ENCODE results near the gene MAGI1.

Gene MAGI1

DNA sequence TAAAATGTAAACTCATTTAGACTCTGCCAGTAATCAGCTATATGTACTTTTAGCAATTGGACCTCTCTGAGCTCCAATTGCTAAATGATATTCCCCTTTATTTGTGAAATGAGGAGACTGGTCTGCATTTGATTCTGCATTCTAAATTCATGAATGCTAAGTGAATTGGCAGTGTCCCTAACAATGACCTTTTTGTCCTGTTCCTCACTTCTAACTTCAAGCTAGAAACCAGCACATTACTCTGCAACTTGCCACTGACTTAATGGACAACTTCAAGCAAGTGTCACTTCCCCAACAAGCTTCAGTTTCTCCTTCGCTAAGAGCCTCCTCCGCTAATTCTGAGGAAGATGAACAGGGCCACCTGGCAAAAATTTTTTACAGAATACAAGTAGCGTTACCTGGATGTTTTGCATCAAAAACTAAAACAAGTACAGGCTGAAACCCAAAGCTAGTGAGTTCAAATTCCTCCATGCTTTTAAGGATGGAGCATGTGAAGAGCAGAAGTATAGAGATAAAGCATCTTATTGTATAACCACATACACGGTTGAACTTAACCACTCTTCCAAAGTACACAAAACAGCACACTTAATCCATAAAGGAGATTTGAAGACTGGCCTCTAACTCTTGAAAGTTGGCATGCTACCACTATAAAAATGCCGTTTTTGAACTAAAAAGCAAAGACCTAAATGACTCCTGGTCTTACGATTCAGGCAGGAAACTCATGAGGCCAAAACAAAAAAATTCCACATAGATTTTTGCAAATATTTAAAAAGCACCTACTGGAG, 207.6 kb downstream of the MAGI1 start:
- no peak for DNase-seq

DNA sequence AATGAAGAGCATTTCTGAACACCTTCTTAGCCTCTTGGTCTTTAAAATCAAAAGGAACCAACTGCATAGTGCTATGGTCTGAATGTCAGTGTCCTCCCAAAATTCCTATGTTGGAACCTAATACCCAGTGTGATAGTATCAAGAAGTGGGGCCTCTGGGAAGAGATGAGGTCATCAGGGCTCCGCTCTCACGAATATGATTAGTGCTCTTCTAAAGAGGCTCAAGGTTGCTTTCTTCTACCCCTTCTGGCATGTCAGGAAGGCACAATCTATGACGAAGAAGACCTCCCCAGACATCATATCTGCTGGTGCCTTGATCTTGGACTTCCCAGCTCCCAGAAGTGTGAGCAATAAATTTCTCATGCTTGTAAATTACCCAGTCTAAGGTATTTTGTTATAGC, 209.5 kb downstream of the MAGI1 start:
- DNase-seq, result no peak

DNA sequence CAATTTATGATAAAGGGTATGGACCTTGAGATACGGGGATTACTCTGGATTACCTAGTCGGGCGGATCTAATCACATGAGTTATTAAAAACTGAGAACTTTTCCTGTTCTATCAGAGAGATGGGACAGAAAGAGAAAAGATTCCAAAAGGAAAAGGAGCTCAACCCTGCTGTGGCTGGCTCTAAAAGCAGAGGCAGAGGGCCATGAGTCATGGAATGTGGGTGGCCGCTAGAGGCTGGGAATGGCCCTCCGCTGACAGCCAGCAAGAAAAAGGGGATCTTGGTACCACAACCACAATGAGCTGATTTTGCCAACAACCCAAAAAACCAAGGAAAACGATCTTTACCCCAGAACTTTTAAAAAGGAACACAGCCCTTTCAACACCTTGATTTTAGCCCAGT, 210.0 kb downstream of the MAGI1 start:
- DNase-seq, result no peak

DNA sequence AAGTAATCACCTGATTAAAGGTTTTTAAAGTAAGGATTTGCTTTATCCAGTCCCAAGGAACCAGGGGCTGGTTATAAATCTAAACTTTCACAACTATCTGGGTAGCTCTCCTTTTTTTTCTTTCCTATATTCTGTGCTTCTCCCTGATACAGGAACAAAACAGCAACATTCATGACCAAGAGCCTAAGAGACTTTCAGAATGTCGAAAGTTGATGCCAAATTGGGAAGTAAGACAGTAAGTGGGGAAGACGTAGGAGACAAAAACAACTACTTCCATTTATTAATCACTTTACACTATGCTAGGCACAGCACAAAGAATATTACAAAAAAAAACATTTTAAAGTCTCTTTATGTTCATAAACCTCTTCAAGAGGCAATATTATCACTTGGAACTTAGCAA, 211.6 kb downstream of the MAGI1 start:
- no peak for DNase-seq

DNA sequence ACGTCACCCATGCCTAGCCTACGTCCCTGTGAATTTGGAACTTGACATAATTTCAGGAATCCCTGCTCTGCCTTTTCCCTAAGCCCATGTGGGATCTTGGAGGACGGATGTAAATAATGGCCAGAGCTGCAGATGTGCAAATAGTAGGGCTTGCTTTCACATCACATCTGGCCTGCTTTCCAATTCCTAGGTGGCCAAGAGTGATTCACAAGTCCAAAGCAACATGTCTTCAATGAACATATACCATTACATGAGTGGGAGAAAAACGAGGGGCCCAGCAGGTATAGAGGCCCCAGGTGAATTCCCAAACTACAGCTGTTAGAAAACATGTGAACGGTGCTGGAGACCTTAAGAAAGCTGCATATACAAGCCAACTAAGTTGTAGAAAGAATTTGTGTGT, 214.6 kb downstream of the MAGI1 start:
- no peak for DNase-seq

DNA sequence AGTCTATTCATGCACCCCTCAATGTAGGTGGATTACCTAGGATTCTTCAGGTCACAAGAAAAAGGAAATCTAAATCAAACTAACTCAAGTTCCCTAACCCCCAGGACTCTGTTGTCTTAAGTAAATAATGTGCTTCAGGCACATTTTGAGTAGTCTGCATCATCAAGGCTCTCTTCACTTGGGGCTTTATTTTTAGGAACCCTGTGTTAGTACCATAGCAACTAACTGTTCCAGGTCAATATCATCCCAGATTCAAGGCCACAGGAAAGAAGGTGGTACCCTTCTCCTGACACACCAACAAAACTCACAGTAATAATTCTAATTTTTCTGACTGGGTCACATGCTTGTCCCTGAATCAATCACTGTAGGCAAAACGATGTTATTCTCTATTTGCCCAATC, 218.1 kb downstream of the MAGI1 start:
- no peak for DNase-seq

DNA sequence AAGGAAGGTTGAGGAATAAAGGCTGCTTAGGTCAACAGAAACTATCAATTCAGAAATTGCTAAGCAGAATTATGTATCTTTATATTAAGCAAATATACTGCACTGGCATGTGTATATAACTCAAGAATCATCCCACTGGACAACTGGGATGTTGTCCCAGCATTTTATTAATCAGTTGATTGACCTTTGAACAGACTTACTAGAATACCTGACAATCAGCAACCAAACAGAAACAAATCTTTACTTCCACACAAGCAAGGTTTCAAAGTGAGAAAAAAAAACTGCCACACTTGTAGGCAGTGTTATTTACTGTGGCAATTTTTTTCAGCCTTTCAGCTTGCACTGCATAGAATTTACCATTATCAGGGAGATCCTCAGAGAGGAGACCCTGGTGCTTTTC, 218.8 kb downstream of the MAGI1 start:
- DNase-seq, result no peak

DNA sequence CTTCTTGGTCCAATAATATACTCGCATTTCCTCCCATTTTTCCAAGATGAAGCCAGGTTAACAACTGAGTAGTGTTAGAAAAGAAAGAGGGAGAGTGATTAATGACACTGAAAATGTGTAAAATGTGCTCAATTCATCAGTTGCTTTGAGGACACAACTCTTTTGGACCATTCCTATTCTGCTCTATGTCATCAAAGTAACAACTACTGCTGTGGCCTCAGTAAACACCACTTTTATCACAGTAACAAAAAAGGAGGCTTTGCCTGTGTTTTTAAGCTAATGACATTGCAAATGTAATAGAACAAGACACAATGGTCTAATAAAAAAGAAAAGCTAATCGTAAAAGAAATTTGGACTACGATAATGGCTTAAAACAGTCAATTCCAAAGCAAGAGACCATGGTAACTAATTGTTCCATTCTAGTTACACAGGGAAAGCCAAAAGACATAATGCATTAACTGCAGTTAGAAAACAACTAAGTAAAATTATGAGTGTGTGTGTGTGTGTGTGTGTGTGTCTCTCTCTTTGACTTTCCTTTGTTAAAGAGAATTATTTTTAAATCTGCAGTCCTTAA, 221.1 kb downstream of the MAGI1 start:
- DNase-seq, result no peak

DNA sequence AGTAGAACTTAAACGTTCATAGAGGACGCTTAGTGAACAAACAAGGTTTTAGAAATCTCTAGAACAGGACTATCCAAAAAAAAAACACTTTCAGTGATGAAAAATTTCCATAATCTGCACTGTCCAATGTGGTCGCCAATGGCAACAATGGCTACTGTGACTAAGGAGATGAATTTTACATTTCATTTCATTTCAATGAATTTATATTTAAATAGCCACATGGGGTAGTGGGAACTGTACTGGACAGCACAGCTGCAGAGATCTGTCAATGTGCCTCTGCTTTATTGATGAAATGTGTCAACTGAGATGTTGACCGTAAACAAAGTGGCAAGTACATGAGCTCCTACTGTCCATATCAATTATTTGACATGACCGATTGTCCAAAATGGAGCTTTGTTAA, 222.5 kb downstream of the MAGI1 start:
- DNase-seq, result no peak

DNA sequence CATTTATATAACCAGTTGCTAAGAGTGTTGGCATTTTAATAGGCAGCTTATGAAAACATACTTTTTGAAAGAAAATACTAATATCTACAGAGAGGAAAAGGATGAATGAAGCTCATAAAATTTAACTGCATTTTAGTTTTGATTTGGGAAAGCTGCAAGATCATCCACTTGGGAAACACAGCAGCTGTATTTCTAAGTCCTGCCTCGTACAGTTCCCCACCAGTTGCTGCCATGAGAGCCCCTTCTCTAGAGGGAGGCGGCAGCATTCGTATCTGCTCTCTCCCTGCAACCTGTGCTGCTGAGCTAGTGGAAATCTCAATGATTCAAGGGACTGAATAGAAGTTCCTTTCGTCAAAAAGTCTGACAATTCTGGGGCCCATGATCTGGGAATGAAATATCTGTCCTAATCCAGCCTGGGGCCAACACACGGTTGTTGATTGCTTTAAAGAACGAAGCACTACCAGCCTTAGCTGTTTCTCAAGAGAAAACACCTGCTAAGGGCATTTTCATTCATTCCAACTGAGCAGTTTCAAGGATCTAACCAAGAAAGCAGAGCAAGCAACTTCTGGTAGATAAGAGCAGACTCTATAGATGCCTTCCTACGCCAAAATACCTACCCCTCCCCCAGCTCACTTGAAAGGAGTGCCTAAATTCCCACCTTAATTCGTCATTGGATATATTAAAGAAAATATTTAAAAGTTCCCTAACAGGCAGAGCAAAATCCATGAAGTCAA, 223.7 kb downstream of the MAGI1 start:
- DNase-seq, result no peak

DNA sequence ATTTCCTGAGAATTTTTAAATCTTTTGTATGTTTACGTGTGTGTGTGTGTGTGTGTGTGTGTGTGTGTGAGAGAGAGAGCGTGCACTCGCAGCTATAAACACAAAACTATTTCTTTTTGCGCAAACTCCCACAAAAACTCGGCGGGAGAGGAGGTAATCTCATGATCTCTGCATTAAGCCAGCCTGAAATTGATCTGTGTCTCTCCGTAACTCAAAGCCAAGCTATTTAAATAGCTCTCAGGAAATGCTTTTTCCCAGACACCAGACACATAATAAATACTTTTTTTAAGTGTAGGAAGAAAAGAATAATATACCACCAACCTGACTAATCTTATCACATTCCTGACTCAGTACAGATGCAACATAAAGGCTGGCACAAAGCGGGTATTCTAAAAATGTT, 226.8 kb downstream of the MAGI1 start:
- no peak for DNase-seq

DNA sequence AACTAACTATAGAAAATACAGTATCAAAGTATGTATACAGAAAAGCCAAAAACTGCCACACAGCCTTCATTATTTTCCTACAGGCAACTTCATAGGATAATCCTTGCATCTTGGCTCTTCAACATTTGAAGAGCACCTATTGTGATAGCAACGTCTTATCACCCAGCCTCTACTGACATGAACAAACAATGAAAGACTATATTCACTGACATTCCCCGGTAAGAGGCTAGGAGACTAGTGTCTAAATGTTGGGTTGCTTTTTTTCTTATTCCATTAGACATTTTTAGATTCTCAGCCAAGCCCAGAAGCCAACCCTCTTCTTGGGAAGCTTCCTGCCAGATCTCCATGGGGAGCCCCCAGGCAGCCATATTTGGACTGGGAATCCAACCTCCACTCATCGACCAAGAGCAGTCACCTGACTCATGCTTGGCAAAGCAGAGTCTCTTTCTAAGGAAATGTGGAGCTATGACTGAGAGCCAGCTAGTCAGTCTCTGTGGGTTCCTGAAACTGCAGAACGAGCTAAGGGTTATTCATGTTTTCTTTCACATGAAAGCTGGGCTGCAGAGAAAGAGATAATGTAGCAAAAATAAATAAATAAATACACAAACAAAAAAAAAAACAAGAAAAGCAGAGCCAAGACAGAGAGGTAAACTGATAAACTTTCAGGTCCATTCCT, 227.5 kb downstream of the MAGI1 start:
- no peak for DNase-seq

DNA sequence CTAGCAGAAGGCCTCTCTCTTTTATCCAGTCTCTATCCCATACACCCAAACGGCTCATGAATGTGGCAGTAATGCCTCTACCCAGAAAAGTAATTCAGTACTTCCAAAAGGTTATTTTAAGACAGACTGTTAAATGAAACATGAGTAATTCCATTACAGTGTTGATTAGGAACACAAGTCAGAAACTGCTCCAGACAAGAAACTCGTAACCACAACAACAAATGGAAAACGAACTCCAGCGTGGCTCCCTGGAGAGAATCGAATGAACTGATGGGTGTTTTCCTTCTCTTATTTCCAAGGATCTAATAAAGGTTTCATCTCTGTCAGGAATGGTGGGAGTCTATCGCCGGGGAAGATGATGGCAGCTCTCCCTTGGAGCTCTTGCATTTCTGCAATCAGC, 228.4 kb downstream of the MAGI1 start:
- no peak for DNase-seq

DNA sequence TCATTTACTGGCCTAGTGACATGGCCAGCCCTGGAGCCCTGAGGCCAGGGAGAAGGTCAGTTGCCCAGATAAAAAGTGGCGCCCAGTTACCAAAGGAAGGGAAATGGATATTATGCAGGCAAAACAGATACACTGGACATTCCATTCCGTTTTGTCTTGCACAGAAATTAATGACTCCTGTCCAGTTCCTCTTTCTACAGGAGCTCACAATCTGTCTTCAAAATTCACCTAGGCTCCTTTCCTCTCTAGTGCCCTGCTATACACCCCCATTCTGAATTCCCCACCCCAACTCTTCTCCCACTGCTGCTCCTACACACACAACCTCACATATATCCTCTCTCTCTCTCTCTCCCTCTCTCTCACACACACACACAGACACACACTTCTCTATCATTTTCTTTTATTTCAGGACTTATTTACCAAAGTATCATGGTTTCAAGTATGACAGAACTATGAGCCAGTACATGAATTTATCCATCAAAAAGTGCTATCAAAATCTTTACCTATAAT, 229.0 kb downstream of the MAGI1 start:
- DNase-seq, result no peak

DNA sequence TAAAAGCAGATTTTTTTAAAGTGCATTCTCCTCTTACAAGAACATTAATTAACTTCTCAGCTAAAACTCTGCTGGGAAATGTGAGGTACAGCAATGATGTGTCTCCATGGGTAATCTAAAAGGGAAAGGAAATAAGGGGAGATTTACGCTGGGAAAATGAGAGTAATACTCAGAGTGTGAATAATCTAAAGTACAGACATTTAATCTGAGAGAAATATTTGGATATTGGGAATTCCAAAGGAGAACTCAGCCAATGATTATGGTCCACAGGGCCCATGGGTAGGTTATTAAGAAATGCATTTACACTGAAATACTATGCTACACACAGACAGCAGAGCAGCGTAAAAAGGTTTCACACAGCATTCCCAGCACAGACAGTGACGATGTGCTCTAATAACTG, 229.9 kb downstream of the MAGI1 start:
- no peak for DNase-seq

DNA sequence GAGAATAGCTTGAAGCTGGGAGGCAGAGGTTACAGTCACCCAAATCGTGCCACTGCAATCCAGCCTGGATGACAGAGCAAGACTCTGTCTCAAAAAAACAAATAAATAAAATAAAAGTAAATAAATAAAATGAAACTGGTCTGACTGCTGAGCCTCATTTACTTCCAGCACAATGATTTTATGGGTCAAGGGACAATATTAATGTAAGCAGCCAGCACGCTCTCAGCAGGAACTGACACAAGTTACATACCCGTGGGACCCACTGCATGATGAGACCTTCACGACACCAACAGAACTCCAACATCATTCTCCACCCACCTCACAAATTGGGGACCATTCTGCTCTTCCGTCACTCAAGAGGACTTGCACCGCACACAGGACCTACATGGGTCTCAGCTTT, 230.3 kb downstream of the MAGI1 start:
- DNase-seq, result no peak

DNA sequence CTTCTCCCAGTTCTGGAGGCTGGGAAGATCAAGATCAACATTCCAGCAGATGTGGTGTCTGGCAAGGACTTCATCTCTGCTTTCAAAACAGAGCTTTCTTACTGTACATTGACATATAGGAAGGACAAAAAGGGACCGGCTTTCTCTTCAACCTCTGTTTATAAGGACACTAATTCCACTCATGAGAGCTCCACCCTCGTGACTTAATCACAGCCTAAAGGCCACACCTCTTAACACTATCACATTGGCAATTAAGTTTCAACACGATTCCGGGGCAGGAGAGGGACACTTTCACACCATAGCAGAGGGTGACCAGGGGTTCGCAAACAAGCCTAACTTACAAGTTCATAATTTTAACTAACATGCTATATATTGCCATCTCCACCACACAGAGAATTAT, 231.5 kb downstream of the MAGI1 start:
- DNase-seq, result no peak

DNA sequence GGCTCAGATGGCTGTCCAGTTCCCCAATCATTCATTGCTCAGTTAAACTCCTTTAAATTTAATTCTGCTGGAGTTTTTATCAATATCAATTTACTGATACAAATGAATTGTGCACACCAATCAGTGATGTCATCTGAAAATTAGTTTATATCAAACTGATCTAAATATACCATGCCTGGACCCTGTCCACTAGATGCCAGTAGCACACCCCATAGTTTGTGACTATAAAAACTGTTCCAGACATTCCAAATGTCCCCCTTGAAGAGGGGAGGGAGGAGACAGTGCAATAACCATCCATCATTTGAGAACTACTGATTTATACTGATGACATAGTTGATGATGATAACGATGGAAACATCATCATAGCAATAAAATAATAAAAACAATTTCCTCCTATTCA, 232.1 kb downstream of the MAGI1 start:
- no peak for DNase-seq

DNA sequence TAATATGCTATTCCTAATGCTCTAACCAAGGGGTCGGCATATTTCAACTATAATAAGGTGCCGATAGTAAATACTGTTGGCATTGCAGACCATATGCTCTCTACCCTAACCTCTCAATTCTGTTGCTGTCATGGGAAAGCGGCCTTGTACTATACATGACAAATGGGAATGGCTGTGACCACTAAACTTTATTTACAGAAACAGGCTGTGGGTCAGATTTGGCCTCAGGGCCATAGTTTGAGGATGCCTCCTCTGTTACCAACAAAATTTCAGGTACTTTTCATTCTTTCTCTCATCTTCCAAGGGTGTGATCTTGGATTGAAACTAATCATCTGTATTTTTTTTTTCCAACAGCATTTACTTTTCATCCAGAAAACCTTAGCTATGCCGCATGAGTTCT, 242.0 kb downstream of the MAGI1 start:
- DNase-seq, result no peak

DNA sequence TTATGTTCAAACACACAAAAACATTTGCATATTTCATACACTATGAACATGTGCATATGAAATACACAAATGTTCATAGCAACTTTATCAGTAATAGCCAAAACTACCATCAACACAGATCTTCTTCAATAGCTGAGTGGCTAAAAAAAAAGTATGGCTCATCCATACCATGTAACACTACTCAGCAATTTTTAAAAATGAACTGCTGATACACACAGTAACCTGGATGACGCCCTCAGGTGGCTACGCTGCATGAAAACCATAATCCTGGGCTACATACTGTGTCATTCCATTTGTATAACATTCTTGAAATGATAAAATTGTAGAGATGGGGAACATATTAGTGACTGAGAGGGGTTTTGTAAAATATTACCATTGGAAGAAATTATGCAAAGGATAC, 243.6 kb downstream of the MAGI1 start:
- DNase-seq, result no peak

DNA sequence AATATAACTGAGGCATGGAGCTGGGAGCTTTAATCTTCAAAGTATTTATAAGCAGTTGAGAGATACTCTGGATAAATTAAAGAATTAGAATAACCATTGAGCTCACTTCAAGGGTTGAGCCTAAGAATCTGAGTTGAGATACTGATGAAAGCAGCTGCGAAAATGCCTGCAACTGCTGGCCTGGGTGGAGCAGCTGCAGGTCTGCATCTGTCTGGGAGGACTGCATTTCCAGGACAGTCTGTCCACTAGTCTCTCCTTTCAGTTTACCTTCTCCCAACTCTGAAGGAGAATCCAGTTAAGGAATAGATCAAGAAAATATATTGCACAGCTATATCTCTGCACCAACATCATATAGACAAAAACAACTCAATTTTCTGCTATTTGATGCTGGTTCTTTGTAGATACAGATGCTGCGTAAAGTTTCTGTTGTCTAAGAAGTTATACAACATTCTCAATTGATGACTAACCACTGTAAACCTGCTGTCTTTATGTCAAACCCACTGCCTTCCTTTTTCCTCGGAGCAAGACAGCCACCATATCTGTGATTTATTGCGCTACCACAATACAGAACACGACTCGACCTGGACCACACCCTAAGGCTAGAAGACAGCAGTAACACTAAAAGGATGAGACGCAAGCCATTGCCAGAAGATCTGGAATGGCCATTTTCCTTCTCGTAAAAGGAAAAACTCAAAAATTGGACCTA, 245.1 kb downstream of the MAGI1 start:
- no peak for DNase-seq

DNA sequence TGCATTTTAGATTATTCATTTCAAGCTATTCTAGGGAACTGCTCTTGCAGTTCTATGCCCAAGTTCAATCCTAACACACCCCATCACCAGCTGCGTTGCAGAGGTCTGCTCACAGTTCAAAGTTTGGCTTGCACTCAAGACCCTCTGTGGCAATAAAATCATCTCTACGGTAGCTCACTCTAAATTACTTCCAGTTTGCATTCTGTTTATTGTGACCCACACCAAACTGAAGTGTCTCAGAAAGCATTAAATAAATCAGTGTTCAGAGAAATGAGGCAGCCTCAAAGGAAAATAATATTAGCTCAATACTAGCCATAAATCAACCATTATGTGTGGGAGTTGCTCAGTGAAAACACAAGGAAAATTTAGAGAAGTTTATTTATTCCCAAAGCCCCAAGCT, 250.3 kb downstream of the MAGI1 start:
- no peak for DNase-seq

DNA sequence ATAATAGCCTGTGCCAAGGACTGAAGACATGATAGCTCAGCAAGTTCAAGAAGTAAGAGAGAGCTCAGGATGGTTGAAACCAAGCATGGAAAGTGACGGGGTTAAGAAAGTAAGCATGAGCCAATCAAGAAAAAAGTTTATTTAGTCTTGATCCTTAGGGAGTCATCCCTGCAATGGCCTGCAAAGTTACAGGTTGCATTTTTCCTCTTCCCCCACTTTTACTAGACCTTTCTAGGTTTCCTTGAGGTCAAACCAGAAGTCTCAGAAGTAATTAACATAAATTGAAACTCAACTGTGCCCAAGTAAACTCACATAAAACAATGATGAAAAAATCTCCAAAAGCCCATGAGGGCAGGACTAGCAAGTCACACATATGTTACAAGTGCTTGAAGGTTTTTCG, 250.9 kb downstream of the MAGI1 start:
- no peak for DNase-seq

Data from T-helper 2 cell (primary cell).